ENCODE results near the gene AGAP1.

DNA sequence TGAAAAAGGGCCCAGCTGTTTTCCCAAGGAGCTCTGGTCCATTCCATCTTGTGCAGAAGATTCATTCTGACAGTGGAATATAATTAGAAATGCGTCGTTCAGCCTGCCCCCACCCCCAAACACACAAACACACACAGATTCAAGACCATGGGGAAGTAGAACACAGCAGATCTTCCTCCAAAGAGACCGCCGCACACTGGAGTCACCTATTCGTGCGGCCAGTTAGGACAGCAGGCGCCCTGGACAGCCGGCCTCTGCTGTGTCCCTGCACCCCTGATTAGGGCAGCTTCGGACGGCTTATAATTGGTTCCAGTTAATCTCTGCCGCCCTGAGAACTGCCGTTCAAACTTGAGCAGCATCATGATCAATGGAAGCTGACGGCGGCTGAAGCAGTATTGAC, 558.4 kb downstream of the AGAP1 start:
- TF ChIP-seq TAF1 (IDR thresholded peaks at IDR 0.05; ENCODE audit: borderline replicate concordance, insufficient read depth, low read length) (no peak), POLR2AphosphoS5 (IDR thresholded peaks at IDR 0.05; ENCODE audit: low read depth, low read length) (no peak), SIN3A (IDR thresholded peaks at IDR 0.05; ENCODE audit: borderline replicate concordance, insufficient read depth, low read length) (no peak), FOXP2 (optimal IDR thresholded peaks at IDR 0.05; ENCODE audit: borderline replicate concordance, extremely low read depth, extremely low read length, insufficient read depth) (no peak)
- TF ChIP-seq, protein P1, sequence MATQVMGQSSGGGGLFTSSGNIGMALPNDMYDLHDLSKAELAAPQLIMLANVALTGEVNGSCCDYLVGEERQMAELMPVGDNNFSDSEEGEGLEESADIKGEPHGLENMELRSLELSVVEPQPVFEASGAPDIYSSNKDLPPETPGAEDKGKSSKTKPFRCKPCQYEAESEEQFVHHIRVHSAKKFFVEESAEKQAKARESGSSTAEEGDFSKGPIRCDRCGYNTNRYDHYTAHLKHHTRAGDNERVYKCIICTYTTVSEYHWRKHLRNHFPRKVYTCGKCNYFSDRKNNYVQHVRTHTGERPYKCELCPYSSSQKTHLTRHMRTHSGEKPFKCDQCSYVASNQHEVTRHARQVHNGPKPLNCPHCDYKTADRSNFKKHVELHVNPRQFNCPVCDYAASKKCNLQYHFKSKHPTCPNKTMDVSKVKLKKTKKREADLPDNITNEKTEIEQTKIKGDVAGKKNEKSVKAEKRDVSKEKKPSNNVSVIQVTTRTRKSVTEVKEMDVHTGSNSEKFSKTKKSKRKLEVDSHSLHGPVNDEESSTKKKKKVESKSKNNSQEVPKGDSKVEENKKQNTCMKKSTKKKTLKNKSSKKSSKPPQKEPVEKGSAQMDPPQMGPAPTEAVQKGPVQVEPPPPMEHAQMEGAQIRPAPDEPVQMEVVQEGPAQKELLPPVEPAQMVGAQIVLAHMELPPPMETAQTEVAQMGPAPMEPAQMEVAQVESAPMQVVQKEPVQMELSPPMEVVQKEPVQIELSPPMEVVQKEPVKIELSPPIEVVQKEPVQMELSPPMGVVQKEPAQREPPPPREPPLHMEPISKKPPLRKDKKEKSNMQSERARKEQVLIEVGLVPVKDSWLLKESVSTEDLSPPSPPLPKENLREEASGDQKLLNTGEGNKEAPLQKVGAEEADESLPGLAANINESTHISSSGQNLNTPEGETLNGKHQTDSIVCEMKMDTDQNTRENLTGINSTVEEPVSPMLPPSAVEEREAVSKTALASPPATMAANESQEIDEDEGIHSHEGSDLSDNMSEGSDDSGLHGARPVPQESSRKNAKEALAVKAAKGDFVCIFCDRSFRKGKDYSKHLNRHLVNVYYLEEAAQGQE (IDR thresholded peaks at IDR 0.05; ENCODE audit: insufficient read depth in 1 of 2, low read depth in 2 of 2, low read length in 2 of 2), result no peak
